ENCODE data around the gene PCYOX1L.

The PCYOX1L gene

DNA sequence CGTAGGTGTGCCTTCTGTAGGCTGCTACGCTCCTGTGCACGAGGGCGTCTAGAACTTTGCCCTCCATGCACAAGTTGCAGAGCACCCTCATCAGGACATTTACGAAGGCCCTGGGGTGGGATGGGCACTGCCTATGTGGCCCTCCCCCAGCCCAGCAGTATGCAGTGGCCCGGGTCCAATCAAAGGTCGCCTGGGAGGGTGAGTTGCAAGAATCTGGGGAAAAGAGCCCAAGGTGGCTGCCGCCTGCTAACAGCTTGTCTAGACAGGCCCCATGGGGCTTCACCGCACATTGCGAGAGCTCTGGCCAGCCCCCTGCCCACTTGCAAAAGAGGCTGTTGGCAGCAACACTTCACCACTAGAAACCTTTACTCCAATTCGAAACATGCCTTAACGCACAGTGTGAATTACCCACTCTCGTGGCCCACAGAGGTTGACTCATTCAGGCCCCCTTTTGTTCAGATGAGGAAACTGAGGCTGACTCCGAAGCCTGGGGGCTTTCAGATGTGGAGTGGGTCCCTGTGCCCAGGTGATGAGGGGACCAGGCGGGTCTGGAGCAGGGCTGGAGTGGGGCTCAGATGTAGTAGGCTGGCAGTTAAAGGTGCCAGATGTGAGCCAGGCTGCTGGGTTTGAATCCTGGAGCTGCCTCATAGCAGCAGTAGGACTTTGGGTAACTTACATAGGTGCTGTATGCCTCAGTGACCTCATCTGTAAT lies 53.0 kb downstream of the PCYOX1L start:
- no peak for ATAC-seq (replicated peaks; ENCODE audit: extremely low read depth, poor library complexity, severe bottlenecking)
- no peak for DNase-seq (ENCODE audit: low spot score in 2 of 2)
- peaks cover 35% of the 10 kb centered on the region for H3K27me3 Mint-ChIP-seq
- H3K4me1 Mint-ChIP-seq, result no peaks in the 10 kb centered on the region
- no peaks in the 10 kb centered on the region for H3K36me3 Mint-ChIP-seq (ENCODE audit: insufficient read depth)
- H3K4me3 Mint-ChIP-seq, result no peak overlapping the region
- H3K27ac Mint-ChIP-seq (ENCODE audit: low read depth), result no peak overlapping the region
- H3K9me3 Mint-ChIP-seq, result no peaks in the 10 kb centered on the region

DNA sequence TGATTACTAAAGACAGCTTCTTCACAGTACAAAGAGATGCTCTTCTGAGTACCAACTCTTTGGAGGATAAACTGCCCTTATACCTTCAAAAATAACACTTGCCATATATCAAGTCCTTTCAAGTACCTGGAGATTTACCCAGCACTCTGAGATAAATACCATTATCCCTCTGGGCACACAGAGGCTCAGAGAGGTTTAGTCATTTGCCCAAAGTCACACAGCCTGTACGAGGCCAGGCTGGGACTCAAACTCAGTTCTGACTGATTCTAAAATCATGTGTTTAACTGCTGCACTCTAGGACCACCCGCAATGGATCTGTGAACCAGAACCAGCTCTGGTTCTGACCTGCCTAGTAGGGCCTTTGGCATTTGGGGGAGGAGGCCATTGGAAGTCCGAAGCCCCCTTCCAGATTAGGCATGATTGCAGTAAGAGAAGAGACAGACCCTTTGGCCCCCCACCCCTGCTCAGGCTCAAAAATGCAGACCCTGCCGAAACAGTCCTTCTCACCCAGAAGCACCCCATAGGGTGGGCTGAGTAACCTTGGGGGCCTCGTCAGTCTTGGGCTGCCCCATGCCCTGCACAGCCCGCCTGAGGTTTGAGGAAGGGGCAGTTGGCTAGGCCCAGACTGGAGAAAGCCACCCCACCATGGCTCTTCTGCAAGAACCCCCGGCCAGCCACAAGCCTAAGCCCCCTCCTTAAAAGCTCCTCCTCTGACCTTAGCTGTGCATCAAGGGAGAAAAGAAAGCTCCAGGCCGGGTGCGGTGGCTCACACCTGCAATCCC lies 54.1 kb downstream of the PCYOX1L start:
- H3K36me3 Mint-ChIP-seq (ENCODE audit: insufficient read depth), result no peaks in the 10 kb centered on the region
- H3K27me3 Mint-ChIP-seq, result peaks cover 31% of the 10 kb centered on the region
- H3K27ac Mint-ChIP-seq (ENCODE audit: low read depth), result no peak overlapping the region
- H3K4me3 Mint-ChIP-seq, result no peak overlapping the region
- no peaks in the 10 kb centered on the region for H3K4me1 Mint-ChIP-seq
- DNase-seq (ENCODE audit: low spot score in 2 of 2), result no peak
- ATAC-seq (replicated peaks; ENCODE audit: extremely low read depth, poor library complexity, severe bottlenecking), result no peak
- H3K9me3 Mint-ChIP-seq, result no peaks in the 10 kb centered on the region

DNA sequence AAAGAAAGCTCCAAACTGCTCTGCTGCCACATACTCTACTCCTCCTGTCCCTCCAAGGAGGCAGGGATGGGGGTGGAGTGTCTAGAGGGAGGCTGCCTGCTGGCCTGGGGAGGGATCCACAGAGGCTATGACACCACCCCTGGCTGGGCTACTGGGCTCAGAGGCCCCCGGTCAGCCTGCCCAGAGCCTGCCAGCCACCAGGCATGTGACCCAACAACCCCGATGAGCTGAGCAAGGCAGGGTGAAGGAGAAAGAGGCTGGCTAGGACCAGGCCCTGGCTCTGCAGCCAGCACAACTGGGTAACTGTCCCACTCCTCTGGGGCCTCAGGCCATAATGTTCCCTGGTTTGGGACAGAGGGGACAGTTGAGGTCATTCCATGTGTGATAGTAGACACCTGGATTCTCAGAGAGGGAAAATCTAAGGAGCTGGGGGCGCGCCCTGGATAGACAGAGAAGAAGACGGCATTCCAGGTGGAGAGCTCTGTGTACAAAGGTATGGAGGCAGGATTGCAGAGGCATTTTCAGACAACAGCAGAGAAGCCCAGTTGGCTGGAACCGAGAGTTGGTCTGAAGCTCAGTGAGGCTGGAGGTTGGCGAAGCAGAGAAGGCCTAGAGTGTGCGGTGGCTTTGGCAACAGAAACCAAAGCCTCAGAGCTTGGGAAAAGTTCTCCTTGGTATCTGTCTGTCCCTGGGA lies 55.1 kb downstream of the PCYOX1L start:
- no peak overlapping the region for H3K4me3 Mint-ChIP-seq
- no peaks in the 10 kb centered on the region for H3K36me3 Mint-ChIP-seq (ENCODE audit: insufficient read depth)
- no peaks in the 10 kb centered on the region for H3K4me1 Mint-ChIP-seq
- ATAC-seq (replicated peaks; ENCODE audit: extremely low read depth, poor library complexity, severe bottlenecking) (no peak), DNase-seq (ENCODE audit: low spot score in 2 of 2) (no peak)
- no peaks in the 10 kb centered on the region for H3K9me3 Mint-ChIP-seq
- H3K27me3 Mint-ChIP-seq, result peaks cover 31% of the 10 kb centered on the region
- H3K27ac Mint-ChIP-seq (ENCODE audit: low read depth), result no peak overlapping the region

DNA sequence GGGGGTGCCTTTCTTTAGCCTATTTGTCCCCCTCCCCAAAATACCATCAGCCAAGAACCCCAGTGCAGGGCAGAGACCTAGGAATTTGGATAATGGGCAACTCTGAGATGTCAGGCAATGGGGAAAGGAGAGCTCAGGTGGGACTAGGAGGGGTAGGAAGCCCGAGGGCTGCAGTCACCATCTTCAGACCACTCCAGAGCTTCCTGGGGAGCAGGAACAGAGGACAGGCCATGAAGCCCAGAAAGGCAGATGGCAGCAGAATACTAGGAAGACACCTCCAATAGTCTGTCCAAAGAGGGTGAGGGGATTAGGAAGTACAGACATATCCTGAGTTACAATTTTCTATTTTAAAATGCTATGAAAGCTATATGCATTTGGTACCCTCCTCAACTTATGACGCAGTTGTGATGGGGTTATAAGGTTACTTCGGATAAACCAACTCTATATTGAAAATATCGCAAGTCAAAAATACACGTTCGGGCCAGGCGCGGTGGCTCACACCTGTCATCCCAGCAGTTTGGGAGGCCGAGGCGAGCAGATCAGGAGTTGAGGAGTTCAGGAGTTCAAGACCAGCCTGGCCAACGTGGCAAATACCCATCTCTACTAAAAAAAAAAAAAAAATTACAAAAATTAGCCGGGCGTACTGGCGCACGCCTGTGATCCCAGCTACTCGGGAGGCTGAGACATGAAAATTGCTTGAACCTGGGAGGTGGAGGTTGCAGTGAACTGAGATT lies 55.8 kb downstream of the PCYOX1L start:
- no peaks in the 10 kb centered on the region for H3K36me3 Mint-ChIP-seq (ENCODE audit: insufficient read depth)
- no peaks in the 10 kb centered on the region for H3K4me1 Mint-ChIP-seq
- DNase-seq (ENCODE audit: low spot score in 2 of 2) (no peak), ATAC-seq (replicated peaks; ENCODE audit: extremely low read depth, poor library complexity, severe bottlenecking) (no peak)
- H3K9me3 Mint-ChIP-seq, result no peaks in the 10 kb centered on the region
- peaks cover 31% of the 10 kb centered on the region for H3K27me3 Mint-ChIP-seq
- no peak overlapping the region for H3K4me3 Mint-ChIP-seq
- no peak overlapping the region for H3K27ac Mint-ChIP-seq (ENCODE audit: low read depth)

DNA sequence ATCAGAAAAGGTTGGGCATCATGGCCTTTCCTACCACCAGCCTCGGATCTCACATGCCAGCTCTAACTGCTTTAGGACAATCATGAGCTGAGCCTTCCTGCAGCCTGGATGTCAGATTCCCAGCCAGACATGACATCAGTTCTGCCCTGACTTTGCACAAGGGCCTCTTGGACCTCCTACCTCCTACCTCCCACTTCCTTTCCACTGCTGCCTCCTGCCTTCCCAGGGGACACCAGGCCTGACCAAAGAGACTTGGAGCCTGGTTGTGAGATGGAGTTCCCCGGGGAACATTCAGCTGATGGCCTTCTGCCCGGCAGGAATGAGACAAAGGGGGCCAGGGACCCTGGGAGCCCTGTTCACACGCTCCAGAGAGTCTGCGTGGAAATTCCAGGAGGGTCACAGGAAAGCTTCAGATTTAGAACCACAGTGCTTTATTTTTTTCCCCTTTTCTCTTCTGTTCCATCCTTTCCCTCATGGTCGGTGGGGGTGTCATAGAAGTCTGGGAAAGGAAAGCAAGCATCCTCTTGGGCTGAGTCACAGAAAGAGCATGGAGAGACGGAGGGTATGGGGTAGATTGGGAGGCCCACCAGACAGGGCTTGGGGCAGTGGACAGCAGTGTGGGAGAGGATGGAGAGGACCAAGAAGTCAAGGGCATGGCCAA lies 56.7 kb downstream of the PCYOX1L start:
- Mint-ChIP-seq H3K27ac (ENCODE audit: low read depth) (no peak overlapping the region), H3K27me3 (peaks cover 33% of the 10 kb centered on the region)

DNA sequence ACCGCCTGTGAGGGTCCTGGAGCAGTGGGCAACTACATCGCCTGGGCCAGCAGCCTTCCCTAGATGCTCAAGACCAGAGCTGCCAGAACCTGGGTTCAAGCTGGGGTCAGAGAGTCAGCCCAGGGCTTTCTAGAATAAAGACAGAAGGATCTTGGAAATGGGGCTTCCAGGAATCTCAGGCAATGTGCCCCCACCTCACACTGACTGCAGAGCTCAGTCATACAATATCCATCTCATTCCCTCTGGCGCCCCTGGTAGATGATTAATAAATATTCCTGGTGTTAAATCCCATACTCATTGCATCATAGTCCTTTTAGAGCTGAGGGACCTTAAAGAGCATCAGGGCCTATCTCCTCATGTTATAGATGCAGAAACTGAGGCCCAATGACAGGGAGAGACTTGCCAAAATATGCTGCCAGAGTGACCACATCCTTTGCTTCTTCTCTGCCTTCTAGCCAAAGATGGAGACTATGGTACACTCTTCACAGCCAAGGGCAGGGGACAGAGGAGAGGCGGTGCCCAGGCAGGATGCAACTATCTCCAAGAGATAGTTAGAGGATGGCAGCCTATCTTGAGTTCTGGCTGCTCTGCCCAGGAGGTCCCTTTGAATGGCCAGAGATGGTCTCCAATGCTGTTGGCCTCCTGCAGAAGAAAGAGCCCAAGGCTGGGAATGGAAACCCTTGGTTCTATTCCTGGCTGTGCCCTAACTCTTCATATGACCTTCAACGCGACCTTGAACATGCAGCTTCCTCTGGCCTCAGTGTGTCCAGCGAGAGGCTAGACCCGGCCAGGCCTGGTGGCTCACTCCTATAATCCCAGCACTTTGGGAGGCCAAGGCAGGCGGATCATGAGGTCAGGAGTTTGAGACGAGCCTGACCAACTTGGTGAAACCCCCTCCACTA lies 57.5 kb downstream of the PCYOX1L start:
- no peaks in the 10 kb centered on the region for H3K9me3 Mint-ChIP-seq
- H3K4me3 Mint-ChIP-seq, result no peak overlapping the region
- no peaks in the 10 kb centered on the region for H3K36me3 Mint-ChIP-seq (ENCODE audit: insufficient read depth)
- no peaks in the 10 kb centered on the region for H3K4me1 Mint-ChIP-seq
- no peak overlapping the region for H3K27ac Mint-ChIP-seq (ENCODE audit: low read depth)
- ATAC-seq (replicated peaks; ENCODE audit: extremely low read depth, poor library complexity, severe bottlenecking) (no peak), DNase-seq (ENCODE audit: low spot score in 2 of 2) (no peak)
- peaks cover 33% of the 10 kb centered on the region for H3K27me3 Mint-ChIP-seq

More for the DNA sequence above, 56.7 kb downstream of the PCYOX1L start:
- ATAC-seq (replicated peaks; ENCODE audit: extremely low read depth, poor library complexity, severe bottlenecking) (no peak), DNase-seq (ENCODE audit: low spot score in 2 of 2) (no peak)
- Mint-ChIP-seq H3K4me1 (no peaks in the 10 kb centered on the region), H3K4me3 (no peak overlapping the region), H3K36me3 (ENCODE audit: insufficient read depth) (no peaks in the 10 kb centered on the region), H3K9me3 (no peaks in the 10 kb centered on the region)

DNA sequence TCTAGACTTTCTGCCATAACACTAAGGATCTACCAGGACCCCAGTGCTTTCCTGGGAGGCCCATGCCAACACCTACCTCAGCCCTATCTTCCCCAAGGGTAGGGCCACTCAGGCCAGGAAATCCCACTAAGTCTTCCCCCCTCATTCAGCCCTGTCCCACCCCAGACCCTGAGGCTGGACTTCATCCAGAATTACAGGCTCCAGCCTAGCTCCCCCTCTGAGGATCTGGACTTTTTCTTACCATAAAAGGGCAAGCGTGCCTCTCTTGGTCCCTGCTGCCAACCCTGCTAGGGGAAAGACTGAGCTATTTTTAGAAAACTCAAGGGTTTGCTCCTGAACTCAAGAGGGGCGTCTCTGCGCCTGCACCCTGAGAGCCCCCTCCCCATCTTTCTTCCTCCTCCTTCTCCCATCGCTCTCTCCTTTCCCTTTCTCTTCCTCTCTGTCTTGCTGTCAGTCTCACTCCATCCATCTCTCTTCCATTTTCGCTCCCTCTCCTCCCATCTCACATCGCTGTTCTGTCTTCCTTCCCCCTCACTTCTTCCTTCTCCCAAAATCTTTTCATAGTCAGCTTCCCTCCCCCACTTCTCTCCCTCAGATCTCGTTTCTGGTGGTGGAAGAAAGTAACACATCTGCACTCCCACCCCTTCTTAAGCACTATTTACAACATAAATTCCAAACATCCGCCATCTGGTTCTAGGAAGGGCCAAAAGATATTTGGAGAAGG lies 59.3 kb downstream of the PCYOX1L start:
- Mint-ChIP-seq H3K27me3 (peaks cover 40% of the 10 kb centered on the region), H3K36me3 (ENCODE audit: insufficient read depth) (no peaks in the 10 kb centered on the region), H3K9me3 (no peaks in the 10 kb centered on the region), H3K4me3 (no peak overlapping the region), H3K27ac (ENCODE audit: low read depth) (no peak overlapping the region), H3K4me1 (no peaks in the 10 kb centered on the region)
- DNase-seq (ENCODE audit: low spot score in 2 of 2) (no peak), ATAC-seq (replicated peaks; ENCODE audit: extremely low read depth, poor library complexity, severe bottlenecking) (no peak)

DNA sequence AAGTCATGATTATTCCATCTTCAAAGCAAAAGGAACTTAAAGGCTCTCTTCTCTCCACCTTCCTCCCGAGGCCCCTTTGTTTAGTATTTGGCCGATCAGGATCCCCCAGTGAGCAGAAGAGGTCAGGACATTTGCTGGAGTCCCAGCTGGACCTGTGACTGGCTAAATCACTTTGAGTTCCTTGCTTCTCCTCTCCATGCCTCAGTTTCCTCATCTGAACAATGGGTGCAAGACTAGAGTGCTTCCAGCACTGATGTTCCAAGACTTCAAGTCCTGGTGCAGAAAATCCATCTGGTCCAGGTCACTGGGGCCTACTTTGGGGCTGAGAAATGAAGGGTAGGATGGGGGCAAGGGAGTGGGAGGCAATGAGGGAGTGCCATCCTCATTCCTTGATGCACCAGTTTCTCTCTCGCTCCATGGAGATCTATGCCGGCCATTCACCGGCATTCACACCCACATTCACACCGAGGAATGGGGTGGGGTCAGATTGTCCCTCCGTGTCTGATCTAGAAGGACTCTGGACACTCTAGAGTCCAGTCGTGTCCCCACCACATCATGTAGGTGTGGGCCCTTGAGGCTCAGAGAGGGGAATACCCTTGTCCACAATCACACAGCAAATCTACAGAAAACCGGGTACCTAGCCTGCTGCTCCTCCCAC lies 60.0 kb downstream of the PCYOX1L start:
- Mint-ChIP-seq H3K36me3 (ENCODE audit: insufficient read depth) (no peaks in the 10 kb centered on the region), H3K27ac (ENCODE audit: low read depth) (no peak overlapping the region), H3K4me3 (no peak overlapping the region), H3K9me3 (no peaks in the 10 kb centered on the region), H3K4me1 (no peaks in the 10 kb centered on the region), H3K27me3 (peaks cover 39% of the 10 kb centered on the region)
- ATAC-seq (replicated peaks; ENCODE audit: extremely low read depth, poor library complexity, severe bottlenecking) (no peak), DNase-seq (ENCODE audit: low spot score in 2 of 2) (no peak)

DNA sequence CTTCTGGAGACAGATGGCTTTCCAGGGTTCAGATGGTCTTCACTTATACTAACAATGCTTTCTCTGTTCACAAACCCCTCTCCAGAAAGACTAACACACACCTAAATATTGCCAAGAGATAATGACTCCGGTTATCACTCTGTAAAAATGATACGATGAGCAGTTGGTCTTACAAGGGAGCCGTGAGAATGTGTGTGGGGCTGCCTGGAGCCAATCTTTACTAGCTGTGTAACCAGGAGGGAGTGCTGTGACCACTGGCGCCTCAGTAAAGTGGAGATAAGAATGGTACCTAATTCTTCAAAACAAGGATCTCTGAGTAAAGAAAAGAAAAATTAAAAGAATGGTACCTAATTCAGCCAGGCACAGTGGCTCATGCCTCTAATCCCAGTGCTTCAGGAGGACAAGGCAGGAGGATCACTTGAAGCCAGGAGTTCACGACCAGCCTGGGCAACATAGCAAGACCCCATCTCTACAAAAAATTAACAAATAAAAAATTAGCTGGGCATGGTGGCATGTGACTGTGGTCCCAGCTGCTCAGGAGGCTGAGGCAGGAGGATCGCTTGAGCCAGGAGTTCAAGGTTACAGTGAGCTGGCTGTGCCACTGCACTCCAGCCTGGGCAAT lies 61.2 kb downstream of the PCYOX1L start:
- no peak for ATAC-seq (replicated peaks; ENCODE audit: extremely low read depth, poor library complexity, severe bottlenecking)
- H3K4me3 Mint-ChIP-seq, result no peak overlapping the region
- DNase-seq (ENCODE audit: low spot score in 2 of 2), result no peak
- H3K36me3 Mint-ChIP-seq (ENCODE audit: insufficient read depth), result no peaks in the 10 kb centered on the region
- no peaks in the 10 kb centered on the region for H3K4me1 Mint-ChIP-seq
- H3K27me3 Mint-ChIP-seq, result peaks cover 32% of the 10 kb centered on the region
- no peaks in the 10 kb centered on the region for H3K9me3 Mint-ChIP-seq
- H3K27ac Mint-ChIP-seq (ENCODE audit: low read depth), result no peak overlapping the region

All from central memory CD8-positive, alpha-beta T cell (primary cell).